ENCODE data around the gene TSNAX. TPM values are rescaled to one million over a fixed set of nuclear protein-coding genes. Genes with fewer than 3 reads are reported as not detected.

The TSNAX gene
- total RNA-seq, 2 experiments from 2014 or later, result 37.6 to 38.0 TPM

DNA sequence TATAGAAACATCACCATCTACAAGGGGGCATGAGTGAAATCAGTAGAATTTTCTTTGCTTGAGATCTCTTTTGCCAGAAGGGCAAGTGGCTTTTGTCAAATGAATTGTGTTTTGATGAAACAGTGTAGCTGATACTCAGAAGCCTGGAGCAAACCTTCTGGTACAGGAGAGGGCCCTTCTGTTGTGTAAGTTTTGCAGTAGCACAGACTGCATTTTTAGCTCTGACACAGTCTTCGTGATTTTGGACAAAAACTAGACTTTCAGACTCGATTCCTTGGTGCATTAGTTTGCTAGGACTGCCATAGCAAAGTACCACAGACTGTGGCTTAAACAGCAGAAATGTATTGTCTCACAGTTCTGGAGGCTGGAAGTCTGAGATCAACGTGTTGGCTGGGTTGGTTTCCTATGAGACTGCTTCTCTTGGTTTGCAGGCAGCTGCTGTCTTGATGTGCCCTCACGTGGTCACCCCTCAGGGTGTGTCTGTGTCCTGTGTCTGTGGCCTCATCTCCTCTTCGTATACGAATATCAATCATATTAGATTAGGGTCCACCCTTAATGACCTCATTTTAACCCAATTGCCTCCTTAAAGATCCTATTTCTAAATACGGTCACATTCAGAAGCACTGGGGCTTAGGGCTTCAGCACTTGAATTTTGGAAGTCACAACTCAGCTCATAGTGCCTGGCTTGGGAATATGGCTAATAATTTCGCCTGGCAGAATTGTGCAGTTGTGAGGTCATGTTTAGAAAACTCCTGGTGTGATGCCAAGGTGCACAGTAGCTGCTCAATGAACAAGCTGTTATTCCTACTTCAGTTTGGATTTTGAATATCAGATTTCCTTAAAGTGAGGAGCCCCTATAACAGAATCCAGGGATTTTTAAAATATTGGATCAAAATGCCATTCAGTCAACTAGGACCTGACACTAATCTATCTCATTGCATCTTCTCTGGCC is 77.0 kb downstream of the TSNAX start:
- TF ChIP-seq, protein P1, sequence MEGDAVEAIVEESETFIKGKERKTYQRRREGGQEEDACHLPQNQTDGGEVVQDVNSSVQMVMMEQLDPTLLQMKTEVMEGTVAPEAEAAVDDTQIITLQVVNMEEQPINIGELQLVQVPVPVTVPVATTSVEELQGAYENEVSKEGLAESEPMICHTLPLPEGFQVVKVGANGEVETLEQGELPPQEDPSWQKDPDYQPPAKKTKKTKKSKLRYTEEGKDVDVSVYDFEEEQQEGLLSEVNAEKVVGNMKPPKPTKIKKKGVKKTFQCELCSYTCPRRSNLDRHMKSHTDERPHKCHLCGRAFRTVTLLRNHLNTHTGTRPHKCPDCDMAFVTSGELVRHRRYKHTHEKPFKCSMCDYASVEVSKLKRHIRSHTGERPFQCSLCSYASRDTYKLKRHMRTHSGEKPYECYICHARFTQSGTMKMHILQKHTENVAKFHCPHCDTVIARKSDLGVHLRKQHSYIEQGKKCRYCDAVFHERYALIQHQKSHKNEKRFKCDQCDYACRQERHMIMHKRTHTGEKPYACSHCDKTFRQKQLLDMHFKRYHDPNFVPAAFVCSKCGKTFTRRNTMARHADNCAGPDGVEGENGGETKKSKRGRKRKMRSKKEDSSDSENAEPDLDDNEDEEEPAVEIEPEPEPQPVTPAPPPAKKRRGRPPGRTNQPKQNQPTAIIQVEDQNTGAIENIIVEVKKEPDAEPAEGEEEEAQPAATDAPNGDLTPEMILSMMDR (IDR thresholded peaks at IDR 0.05), result no peak
- Mint-ChIP-seq H3K4me3 (no peak overlapping the region), H3K27me3 (no peaks in the 10 kb centered on the region), H3K36me3 (ENCODE audit: low read depth) (no peaks in the 10 kb centered on the region), H3K27ac (no peak overlapping the region), H3K9me3 (no peaks in the 10 kb centered on the region), H3K4me1 (ENCODE audit: low read depth) (peaks cover 7% of the 10 kb centered on the region)
- no peak for DNase-seq
- CTCF ChIA-PET, result interaction anchor here (1.2 to 5.3 kb wide), 7 partner anchors 10 to 268 kb away, joined by 3 to 23 read pairs (median 7); partner anchors contain the start of genes EXOC8 and SPRTN
- POLR2A ChIA-PET, result interaction anchor here (0.9 kb wide), 1 partner anchor 315 kb away, joined by 3 read pairs; no protein-coding TSS in a partner anchor
- no peak for ATAC-seq
- intact Hi-C loops (cut with micrococcal nuclease), result no loop called here

DNA sequence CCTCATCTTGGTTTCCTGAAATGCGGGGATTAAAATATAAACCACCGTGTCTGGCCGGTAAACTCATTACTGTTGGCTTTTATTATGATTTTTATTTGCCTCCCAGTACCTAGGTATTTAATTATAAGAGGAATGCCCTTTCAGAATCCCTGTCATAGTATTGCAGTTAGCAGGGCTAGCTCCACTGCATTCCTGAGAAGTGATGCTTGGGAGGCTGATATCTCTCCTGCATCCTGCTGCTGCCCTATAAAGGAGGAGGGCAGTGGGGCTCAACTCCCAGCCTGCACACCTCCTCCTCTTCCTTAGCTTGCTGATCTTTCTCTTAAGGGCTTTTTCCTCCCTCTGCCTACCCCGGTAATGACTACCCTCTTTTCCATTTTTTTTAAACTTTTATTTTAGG is 78.2 kb downstream of the TSNAX start:
- CTCF ChIA-PET, result interaction anchor here (1.0 to 3.0 kb wide), 3 partner anchors 244 to 291 kb away, joined by 4 to 14 read pairs (median 12); no protein-coding TSS in a partner anchor
- POLR2A ChIA-PET, result interaction anchor here (0.9 kb wide), 1 partner anchor 316 kb away, joined by 3 read pairs; no protein-coding TSS in a partner anchor
- H3K27ac Mint-ChIP-seq, result no peak overlapping the region
- peaks cover 19% of the 10 kb centered on the region for H3K4me1 Mint-ChIP-seq (ENCODE audit: low read depth)
- DNase-seq (no peak), ATAC-seq (no peak)
- no peak overlapping the region for H3K4me3 Mint-ChIP-seq
- TF ChIP-seq, protein P1 (IDR thresholded peaks at IDR 0.05), result no peak
- no peaks in the 10 kb centered on the region for H3K9me3 Mint-ChIP-seq
- intact Hi-C loops (cut with micrococcal nuclease), result no loop called here
- H3K27me3 Mint-ChIP-seq, result no peaks in the 10 kb centered on the region
- no peaks in the 10 kb centered on the region for H3K36me3 Mint-ChIP-seq (ENCODE audit: low read depth)

DNA sequence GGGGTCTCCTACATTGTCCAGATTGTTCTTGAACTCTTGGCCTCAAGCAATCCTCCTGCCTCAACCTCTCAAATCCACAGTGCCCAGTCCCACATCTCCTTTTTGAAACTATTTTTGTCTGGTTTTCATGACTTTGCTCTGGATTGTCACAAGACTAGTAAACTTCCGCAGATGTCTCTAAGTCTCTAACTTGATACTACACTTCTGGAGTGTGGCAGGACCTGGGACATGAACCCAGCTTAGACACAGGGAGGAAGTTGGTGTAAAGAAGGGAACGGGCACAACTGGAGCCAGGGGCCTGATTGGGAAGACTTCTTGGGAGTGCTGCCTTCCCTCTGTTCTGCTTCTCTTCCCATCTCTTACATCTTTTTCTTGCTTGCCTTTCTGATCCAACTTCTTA is 81.9 kb downstream of the TSNAX start:
- Mint-ChIP-seq H3K4me3 (no peak overlapping the region), H3K36me3 (ENCODE audit: low read depth) (peaks cover 13% of the 10 kb centered on the region), H3K4me1 (ENCODE audit: low read depth) (peaks cover 44% of the 10 kb centered on the region), H3K27ac (no peak overlapping the region), H3K27me3 (no peaks in the 10 kb centered on the region), H3K9me3 (peaks cover 13% of the 10 kb centered on the region)
- no peak for ATAC-seq
- intact Hi-C loops (cut with micrococcal nuclease), result no loop called here
- TF ChIP-seq, protein P1 (IDR thresholded peaks at IDR 0.05), result no peak
- no peak for DNase-seq
- CTCF ChIA-PET, result no interaction called here
- POLR2A ChIA-PET, result no interaction called here

DNA sequence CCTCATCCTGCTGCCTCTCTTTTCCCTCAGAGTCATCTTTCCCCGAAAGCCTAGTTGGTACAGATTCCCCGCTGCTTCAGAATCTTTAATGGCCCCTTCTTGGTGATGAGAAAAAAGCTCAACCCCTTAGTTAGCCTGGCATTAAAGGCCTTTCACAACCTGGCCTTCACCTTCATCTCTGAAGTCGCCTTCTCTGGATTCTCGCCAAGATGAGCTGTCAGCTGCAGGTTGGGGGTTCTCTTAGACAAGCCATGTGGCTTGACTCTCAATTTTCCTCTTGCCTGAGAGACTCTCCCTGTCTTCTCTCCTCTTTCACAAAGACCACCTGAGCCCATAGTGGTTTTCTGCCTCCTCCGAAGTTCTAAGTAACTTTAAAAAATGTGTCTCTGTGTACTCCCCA is 82.6 kb downstream of the TSNAX start:
- TF ChIP-seq, protein P1 (IDR thresholded peaks at IDR 0.05), result no peak
- DNase-seq (no peak), ATAC-seq (no peak)
- Mint-ChIP-seq H3K4me1 (ENCODE audit: low read depth) (peaks cover 44% of the 10 kb centered on the region), H3K36me3 (ENCODE audit: low read depth) (peaks cover 13% of the 10 kb centered on the region), H3K27ac (no peak overlapping the region), H3K27me3 (no peaks in the 10 kb centered on the region), H3K9me3 (peaks cover 13% of the 10 kb centered on the region), H3K4me3 (no peak overlapping the region)
- intact Hi-C loops (cut with micrococcal nuclease), result no loop called here
- ChIA-PET POLR2A (interaction anchor here (1.0 to 1.6 kb wide), 2 partner anchors 248 to 299 kb away, joined by 3 read pairs; no protein-coding TSS in a partner anchor), CTCF (no interaction called here)

DNA sequence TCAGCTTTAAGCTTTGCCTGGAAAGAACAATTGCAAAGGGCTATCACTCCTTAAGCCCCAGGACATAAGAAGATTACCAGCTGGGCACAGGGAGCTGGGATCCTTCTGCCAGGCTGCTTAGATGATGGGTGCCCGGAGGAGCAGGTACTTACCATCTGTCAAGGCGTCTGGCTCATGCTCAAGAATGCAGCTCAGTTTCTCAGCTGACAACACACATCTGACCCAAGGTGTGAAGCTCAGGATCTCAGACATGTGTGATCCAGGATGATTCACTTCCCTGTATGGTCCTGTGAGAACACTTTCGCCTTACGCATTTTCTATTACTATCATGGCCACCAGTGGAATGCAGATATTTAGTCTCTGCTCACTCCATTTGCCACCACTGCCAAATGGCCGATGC is 83.4 kb downstream of the TSNAX start:
- DNase-seq (peak; percentile 12), ATAC-seq (peak; percentile 22)
- Mint-ChIP-seq H3K27me3 (no peaks in the 10 kb centered on the region), H3K4me1 (ENCODE audit: low read depth) (peaks cover 44% of the 10 kb centered on the region), H3K27ac (peak overlapping the region; percentile 89), H3K9me3 (peaks cover 13% of the 10 kb centered on the region), H3K36me3 (ENCODE audit: low read depth) (peaks cover 13% of the 10 kb centered on the region), H3K4me3 (no peak overlapping the region)
- CTCF ChIA-PET, result no interaction called here
- POLR2A ChIA-PET, result interaction anchor here (1.0 to 1.6 kb wide), 3 partner anchors 248 to 299 kb away, joined by 3 read pairs; no protein-coding TSS in a partner anchor
- TF ChIP-seq, protein P1 (IDR thresholded peaks at IDR 0.05), result no peak
- intact Hi-C loops (cut with micrococcal nuclease), result no loop called here
